GM06990 (cell line): ENCODE measurements around the gene PARN.

ENCODE experiments used
- DNase-seq: peaks from one replicate; pipeline ENCODE4 v3.0.0-alpha.2; 2011; ENCODE audit not compliant: insufficient read length; ENCODE audit errors: extremely low read depth
- H3K27me3 ChIP-seq: replicated peaks from 2 replicates; pipeline ENCODE4 v1.6.0; 2011; ENCODE audit warnings: low read length; ENCODE audit not compliant: control insufficient read depth, insufficient read depth
- H3K36me3 ChIP-seq: 2 replicates; pipeline ENCODE4 v1.5.1; 2011; ENCODE audit warnings: low read length; ENCODE audit not compliant: control insufficient read depth, insufficient read depth
- H3K4me3 ChIP-seq: replicated peaks from 2 replicates; pipeline ENCODE4 v1.5.1; 2011; ENCODE audit warnings: low read depth, mild to moderate bottlenecking, control low read depth, low read length
- CTCF ChIP-seq: IDR thresholded peaks from 2 replicates; pipeline ENCODE4 v1.5.1; 2011; ENCODE audit warnings: low read length, control low read depth, mild to moderate bottlenecking, inconsistent platforms; ENCODE audit not compliant: insufficient read depth, poor library complexity, severe bottlenecking

The PARN gene

GRCh38 chr16:14452066-14452465 lies 178.0 kb downstream of the PARN start:
- Histone ChIP-seq H3K36me3 (no peaks in the 10 kb centered on the region; the same call in 1 of the 2 replicates), H3K27me3 (no peaks in the 10 kb centered on the region), H3K4me3 (no peak overlapping the region)
- TF ChIP-seq CTCF: no peak
- DNase-seq: no peak

GRCh38 chr16:14450846-14451245 lies 179.2 kb downstream of the PARN start:
- TF ChIP-seq CTCF: no peak
- H3K27me3 ChIP-seq: no peaks in the 10 kb centered on the region
- H3K36me3 ChIP-seq: peaks cover 4% of the 10 kb centered on the region
- no peak overlapping the region for H3K4me3 ChIP-seq
- DNase-seq: no peak

- Histone ChIP-seq H3K36me3 (peaks cover 4% of the 10 kb centered on the region), H3K27me3 (no peaks in the 10 kb centered on the region), H3K4me3 (no peak overlapping the region)
- no peak for DNase-seq
- no peak for TF ChIP-seq CTCF
Measured at GRCh38 chr16:14449790-14450480, 180.1 kb downstream of the PARN start.

- no peaks in the 10 kb centered on the region for H3K27me3 ChIP-seq
- DNase-seq: no peak
- no peak overlapping the region for H3K4me3 ChIP-seq
- H3K36me3 ChIP-seq: peaks cover 4% of the 10 kb centered on the region
- TF ChIP-seq CTCF: no peak
Measured at GRCh38 chr16:14449334-14449733, 180.7 kb downstream of the PARN start.

GRCh38 chr16:14448879-14449278 lies 181.2 kb downstream of the PARN start:
- Histone ChIP-seq H3K27me3 (no peaks in the 10 kb centered on the region), H3K4me3 (no peak overlapping the region), H3K36me3 (peaks cover 4% of the 10 kb centered on the region)
- DNase-seq: no peak
- no peak for TF ChIP-seq CTCF

- Histone ChIP-seq H3K27me3 (no peaks in the 10 kb centered on the region), H3K4me3 (no peak overlapping the region), H3K36me3 (peaks cover 4% of the 10 kb centered on the region)
- TF ChIP-seq CTCF: no peak
- DNase-seq: no peak
Measured at GRCh38 chr16:14447783-14448182, 182.3 kb downstream of the PARN start.
